Cerebellar cortex (tissue), 1 donor: Measurements from ENCODE around the gene SPACA7.

Source experiments
- DNase-seq: peaks from one replicate; pipeline ENCODE4 v3.0.0-alpha.2; 2015; ENCODE audit warnings: low spot score

The SPACA7 gene

GRCh38 chr13:112465251-112466131 lies 89.3 kb downstream of the SPACA7 start:
- DNase-seq: no peak

- no peak for DNase-seq
Observed at GRCh38 chr13:112466132-112467058, 90.2 kb downstream of the SPACA7 start.

- DNase-seq: no peak
Observed at GRCh38 chr13:112467236-112467635, 91.1 kb downstream of the SPACA7 start.

- DNase-seq: no peak
Observed at GRCh38 chr13:112468069-112468468, 91.9 kb downstream of the SPACA7 start.

- DNase-seq: no peak
Observed at GRCh38 chr13:112469071-112469745, 93.1 kb downstream of the SPACA7 start.

GRCh38 chr13:112473818-112474217 lies 97.7 kb downstream of the SPACA7 start:
- no peak for DNase-seq

- DNase-seq: no peak
Observed at GRCh38 chr13:112474869-112475268, 98.7 kb downstream of the SPACA7 start.

GRCh38 chr13:112475889-112476288 lies 99.7 kb downstream of the SPACA7 start:
- DNase-seq: no peak

- no peak for DNase-seq
Observed at GRCh38 chr13:112477070-112477619, 101.0 kb downstream of the SPACA7 start.

GRCh38 chr13:112479389-112479788 lies 103.2 kb downstream of the SPACA7 start:
- DNase-seq: no peak

- no peak for DNase-seq
Observed at GRCh38 chr13:112481458-112481857, 105.3 kb downstream of the SPACA7 start.

GRCh38 chr13:112483299-112483698 lies 107.1 kb downstream of the SPACA7 start:
- DNase-seq: no peak
